PC-9 (cell line): ENCODE measurements around the gene AGPAT3.

Experiments used
- CTCF ChIP-seq: fragments of 200-600 bp; sonication (generic); conservative IDR thresholded peaks from 2 replicates; pipeline ENCODE4 v1.6.1; 2017; ENCODE audit warnings: mixed run types, antibody characterized with exemption, mild to moderate bottlenecking, moderate library complexity
- EZH2 ChIP-seq: fragments of 200-600 bp; sonication (generic); IDR thresholded peaks from 2 replicates; pipeline ENCODE4 v1.8.0; 2017; ENCODE audit warnings: antibody characterized with exemption, low read depth

DNA sequence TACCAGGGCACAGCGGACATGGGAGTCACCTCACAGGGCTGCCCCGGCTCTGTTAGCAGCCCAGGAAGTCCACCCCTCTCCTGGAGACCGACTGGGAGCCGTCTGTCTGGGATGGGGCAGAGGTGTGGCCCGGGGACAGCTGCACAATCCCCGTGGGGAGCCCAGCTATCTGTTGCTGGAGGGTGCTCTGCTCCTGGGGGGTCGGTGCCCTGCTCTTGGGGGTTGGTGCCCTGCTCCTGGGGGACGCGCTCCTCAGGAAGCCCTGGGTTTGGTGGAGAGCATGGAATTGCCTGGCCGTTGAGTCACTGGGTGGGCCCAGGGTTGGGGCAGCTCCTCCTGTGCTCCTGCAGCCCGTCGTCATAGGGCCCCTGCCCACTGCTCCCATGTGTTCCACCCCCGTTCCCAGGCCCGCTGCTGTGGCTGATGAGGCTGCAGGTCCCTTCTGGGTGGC lies 39.3 kb downstream of the AGPAT3 start:
- TF ChIP-seq CTCF = no peak
- no peak for TF ChIP-seq EZH2
